ENCODE data around the gene HOXC5.

The HOXC5 gene

DNA sequence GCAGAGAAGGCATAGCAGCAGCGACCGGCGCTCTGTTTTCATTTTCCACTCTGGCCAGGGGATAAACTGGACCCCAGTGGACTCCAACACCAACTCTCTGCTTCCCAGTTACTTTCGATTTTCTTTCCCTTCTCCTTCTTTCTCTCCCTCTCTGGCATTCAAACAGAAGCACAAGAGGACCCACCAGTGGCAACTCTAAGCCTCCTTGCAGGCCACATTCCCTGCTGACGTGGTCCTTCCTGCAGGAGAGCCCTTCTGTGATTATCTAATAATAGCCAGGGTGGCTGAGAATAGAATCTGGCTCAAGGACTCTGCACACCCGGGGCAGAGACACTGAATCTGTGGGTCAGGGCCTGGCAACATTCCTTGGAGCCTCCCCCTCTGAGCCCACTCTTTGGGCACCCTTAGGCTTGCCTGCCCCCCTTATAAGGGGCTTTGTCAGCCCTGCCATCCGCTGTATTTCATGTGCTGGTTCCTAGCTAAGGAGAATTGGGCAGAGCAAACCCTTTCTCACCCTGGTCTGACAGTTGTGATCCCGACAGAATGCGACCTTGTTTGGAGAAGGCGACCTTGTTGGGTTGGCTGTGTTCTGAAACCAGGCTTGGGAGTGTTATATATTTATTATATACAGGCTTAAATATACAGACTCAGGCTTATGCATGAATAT lies 12.8 kb upstream of the HOXC5 start:
- Mint-ChIP-seq H3K36me3 (no peaks in the 10 kb centered on the region), H3K4me1 (peaks cover 26% of the 10 kb centered on the region), H3K27me3 (peaks cover 72% of the 10 kb centered on the region), H3K27ac (no peak overlapping the region), H3K4me3 (no peak overlapping the region), H3K9me3 (no peaks in the 10 kb centered on the region)
- no peak for ATAC-seq

DNA sequence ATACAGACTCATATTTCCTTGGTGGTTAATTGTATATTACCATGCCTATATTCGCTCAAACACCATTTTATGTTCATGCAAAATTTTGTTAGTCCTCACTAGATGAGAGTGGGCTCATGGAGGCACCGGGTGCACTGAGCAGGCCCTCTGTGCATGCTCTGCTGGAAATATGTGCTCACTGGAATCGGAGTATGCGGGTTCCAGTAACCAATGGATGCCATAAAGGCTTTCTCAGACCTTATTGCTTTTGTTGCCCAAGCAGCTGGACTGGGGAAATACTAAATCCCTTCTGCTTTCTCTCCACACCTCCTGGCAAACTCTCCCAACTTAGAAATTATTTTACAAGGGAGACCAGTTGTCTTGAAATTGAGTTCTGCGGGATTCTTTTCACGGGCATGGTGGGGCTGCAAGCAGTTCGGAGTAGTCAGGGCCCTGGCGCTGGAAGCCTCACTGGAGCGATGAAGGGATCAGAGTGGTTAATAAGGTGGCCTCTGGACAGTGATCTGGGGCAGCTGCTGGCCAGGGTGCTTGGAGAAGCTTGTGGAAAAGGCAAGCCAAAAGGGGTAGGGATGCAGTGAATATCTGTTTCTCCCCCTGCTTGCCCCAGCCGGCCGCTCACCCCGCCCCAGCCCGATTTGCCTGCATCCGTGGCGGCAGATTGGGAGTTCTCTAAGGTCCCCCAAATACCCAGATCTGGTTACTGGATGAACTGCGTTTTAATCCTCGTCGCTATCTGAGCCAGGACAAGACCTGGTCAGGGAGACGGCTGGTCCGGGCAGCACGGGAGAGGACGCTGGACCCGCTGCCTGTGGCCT lies 12.1 kb upstream of the HOXC5 start:
- Mint-ChIP-seq H3K9me3 (no peaks in the 10 kb centered on the region), H3K4me3 (no peak overlapping the region), H3K4me1 (peaks cover 28% of the 10 kb centered on the region), H3K27me3 (peaks cover 72% of the 10 kb centered on the region), H3K36me3 (no peaks in the 10 kb centered on the region), H3K27ac (peak overlapping the region; percentile 46)
- ATAC-seq = no peak

DNA sequence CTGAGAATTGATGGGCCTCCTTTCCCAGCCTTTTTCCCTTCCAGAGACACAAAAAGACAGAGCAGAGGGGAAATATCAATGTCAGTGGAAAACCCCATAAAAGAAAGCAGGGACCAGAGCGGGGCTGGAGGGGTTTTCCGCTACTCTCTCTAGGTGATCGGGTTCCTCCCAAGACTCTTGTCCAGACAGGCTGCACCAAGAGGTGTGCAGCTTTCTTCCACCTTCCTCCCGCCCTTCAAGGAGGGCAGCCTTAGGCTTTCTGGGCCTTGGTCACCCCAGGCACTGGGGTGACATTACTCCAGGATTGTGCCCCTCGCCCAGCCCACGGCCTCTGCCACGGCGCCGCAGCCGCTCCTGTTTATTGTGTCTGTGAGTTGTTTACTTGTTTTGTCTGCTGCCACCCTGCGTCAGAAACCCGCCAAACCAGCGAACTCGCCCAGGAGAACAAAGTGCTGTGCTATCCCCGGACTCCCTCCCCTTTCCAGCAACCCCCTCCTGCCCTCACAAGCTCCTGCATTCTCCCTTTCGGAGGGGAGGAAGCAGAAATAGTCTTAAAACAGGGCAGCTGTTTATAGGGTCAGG lies 11.3 kb upstream of the HOXC5 start:
- no peak for ATAC-seq
- H3K4me1 Mint-ChIP-seq = peaks cover 33% of the 10 kb centered on the region

DNA sequence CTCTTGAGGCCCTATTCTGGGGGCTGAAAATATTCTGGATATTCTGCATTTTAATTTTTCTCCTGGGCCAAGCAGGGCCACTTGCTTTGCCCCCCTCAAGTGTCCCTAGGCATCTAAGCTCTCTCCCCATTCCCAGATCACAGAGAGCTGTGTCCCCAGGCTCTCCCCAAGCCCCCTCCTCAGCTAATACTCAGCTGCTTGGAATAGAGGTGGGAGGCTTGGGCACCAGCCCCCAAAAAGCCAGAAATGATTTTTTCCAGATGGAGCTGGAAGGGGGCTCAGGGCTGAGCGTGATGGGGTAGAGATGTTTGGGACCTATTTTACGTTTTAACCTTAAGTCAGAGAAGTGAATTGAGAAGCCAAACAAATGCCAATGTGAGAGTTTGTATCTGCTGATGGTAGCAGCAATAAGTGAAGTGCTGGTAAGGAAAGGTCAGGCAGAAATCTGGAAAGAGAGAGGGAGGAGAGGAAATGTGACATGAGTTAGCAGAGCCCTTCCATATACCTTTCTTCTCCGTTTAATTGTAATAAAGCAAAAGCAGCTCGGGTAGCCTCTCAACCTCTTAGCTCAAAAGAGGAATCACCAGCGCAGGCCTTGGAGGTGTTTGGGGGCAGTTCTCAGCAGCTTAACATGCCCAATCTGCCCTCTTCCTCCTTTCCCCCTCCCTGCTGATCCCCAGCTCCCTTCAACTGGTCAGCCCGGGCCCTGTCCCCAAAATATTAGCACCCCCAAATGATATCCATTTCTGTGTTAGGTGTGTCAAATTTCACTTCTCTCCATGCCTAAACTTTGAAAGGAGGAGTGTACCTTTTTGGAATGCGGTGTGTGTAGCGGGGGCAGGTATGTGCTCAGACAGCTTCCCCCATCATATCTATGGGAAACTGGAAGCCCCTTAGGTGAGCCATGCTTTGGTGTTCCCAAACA lies 9.6 kb upstream of the HOXC5 start:
- no peaks in the 10 kb centered on the region for H3K9me3 Mint-ChIP-seq
- peaks cover 30% of the 10 kb centered on the region for H3K4me1 Mint-ChIP-seq

More for the DNA sequence above, 11.3 kb upstream of the HOXC5 start:
- H3K27me3 Mint-ChIP-seq = peaks cover 79% of the 10 kb centered on the region
- H3K27ac Mint-ChIP-seq = peak overlapping the region; percentile 46
- H3K36me3 Mint-ChIP-seq = no peaks in the 10 kb centered on the region
- peak overlapping the region; percentile 71 for H3K4me3 Mint-ChIP-seq
- H3K9me3 Mint-ChIP-seq = no peaks in the 10 kb centered on the region

DNA sequence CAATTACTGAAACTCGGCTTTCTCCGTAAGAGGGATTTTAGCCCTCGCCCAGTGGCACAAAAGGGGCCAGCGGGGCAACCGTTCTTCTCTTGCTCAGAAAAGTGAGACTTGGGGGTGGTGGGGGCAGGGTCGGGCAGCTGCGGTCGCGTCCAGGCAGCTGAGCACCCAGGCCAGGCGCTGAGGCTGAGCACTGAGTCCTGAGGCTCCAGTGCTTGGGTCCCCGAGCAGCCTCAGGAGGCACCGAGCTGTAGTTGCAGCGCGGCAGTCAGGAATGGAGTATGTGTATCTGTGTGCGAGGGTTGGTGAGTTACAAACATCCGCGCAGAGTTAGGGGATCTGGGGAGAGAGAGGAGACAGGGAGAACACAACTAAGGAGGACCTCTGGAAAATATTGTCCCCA lies 8.7 kb upstream of the HOXC5 start:
- Mint-ChIP-seq H3K27me3 (peaks cover 92% of the 10 kb centered on the region), H3K27ac (no peak overlapping the region), H3K9me3 (no peaks in the 10 kb centered on the region), H3K4me1 (peaks cover 28% of the 10 kb centered on the region), H3K36me3 (no peaks in the 10 kb centered on the region), H3K4me3 (no peak overlapping the region)
- ATAC-seq = no peak

More for the DNA sequence above, 9.6 kb upstream of the HOXC5 start:
- Mint-ChIP-seq H3K27me3 (peaks cover 84% of the 10 kb centered on the region), H3K36me3 (no peaks in the 10 kb centered on the region), H3K4me3 (no peak overlapping the region), H3K27ac (no peak overlapping the region)
- ATAC-seq = no peak

DNA sequence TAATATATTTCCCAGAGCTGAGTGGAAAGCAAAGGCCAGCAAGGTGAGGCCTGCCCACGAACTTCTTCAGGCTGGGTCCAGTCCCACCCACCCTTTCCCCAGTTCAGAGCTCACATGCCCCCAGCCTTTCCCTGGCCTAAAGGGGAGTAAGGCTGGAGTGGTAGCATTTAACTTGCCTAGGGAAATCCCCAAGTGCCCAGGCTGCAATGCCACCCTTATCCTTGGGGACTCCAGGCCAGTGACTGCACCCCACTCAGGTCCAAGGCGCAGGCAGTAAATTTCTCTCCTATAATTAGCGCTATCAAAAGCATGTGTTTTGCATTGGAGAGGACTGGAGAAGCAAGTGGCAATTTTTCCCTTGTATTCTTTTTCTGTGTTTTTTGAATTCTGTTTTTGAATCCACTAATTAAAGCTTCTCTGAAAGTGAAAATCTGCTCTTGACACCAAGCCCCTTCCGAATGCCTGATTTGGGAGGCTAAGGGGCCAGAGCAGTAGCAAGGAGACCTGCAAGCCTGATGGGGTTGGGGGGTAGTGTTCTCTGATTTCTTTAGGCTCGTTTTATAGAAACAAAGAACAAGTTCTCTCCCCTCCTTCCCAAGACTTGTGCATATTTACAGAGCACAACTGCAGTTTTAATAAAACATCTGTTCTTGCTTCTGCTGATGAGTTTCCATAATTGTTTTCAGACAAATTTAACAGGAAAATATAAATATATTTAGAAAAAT lies 8.1 kb upstream of the HOXC5 start:
- peaks cover 93% of the 10 kb centered on the region for H3K27me3 Mint-ChIP-seq
- no peaks in the 10 kb centered on the region for H3K36me3 Mint-ChIP-seq
- no peak overlapping the region for H3K27ac Mint-ChIP-seq

DNA sequence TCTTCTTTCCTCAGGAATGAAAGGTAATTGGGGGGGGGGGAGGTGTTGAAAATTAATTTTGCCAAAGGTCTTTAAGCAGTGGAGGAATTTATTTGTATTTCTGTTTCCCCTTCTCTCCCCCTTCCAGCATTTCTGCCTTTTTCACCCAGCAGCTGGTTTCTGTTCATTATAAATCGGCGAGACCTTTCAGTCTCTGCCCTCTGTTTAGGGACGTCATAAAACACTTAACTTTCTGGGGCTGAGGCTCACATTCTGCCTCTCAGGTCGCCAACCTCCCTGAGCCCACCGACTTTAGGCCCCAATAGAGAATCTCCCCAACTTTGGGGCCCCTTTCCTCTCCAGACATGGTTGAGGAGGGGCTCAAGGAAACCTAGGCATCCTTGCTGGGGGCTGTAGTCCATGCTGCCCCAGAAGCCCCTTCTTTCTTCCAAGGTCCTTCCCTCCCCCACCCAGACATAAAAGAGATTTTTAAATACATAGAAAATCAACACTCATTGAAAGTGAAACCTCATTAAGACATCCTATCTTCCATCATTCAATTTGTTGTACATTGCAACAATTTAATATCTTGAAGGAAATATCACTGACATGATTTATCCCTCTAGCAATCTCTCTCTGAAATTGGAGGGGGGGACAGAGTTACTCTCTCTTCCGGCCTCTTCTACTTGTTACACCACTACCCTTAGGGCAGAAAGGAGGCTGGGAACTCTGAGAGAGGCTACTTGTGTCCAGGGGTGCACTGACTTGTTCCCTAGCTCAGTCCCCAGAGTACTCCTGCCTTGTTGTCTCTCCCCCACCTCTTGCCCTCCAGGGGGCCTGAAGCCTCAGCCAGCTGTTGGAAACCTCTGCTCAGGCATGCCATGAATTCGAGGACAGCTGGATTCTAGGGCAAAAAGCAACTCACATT lies 7.1 kb upstream of the HOXC5 start:
- H3K9me3 Mint-ChIP-seq = no peaks in the 10 kb centered on the region
- no peak overlapping the region for H3K27ac Mint-ChIP-seq
- no peak overlapping the region for H3K4me3 Mint-ChIP-seq
- H3K4me1 Mint-ChIP-seq = peaks cover 28% of the 10 kb centered on the region
- no peak for ATAC-seq
- no peaks in the 10 kb centered on the region for H3K36me3 Mint-ChIP-seq
- H3K27me3 Mint-ChIP-seq = peaks cover 94% of the 10 kb centered on the region

More for the DNA sequence above, 8.1 kb upstream of the HOXC5 start:
- H3K9me3 Mint-ChIP-seq = no peaks in the 10 kb centered on the region
- no peak for ATAC-seq
- H3K4me3 Mint-ChIP-seq = no peak overlapping the region
- H3K4me1 Mint-ChIP-seq = peaks cover 28% of the 10 kb centered on the region

DNA sequence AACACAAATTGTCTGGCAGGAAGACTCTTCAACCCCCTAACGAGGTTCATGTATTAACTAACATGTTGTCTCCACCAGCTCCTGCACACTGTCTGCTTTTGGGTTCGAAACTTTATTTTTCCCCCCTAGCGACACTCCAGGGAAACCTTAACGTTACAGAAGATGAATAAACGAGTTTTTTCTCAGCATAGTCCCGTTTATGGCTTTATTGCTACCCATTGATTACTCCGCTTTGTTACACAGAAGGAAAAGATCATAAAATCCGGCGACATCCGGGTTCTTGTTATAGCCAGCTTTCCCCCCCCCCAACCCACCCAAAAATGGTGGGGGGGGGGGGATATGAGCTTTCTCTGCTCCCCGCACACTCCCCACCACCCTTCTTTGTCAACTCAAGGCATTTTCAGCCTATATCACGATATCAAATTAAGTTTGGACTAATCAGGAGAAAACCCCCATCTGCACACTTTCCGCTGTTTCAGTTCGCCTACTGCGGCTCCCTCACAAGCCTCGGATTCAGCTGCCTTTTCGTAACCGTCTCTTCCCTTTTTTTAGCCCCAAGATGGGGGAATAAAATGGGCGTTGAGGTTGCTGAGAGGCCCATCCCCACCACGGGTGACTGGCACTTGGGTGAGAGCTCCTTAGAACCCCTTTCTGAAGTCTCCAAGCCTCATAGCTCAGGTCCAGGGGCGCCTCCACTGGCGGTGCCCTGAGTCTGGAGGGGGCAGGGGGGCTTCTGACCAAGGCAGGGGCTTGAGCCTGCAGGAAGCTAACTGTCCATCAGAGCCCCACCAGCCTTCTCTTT lies 6.0 kb upstream of the HOXC5 start:
- Mint-ChIP-seq H3K4me1 (peaks cover 20% of the 10 kb centered on the region), H3K27me3 (peaks cover 94% of the 10 kb centered on the region), H3K27ac (no peak overlapping the region), H3K9me3 (no peaks in the 10 kb centered on the region), H3K36me3 (no peaks in the 10 kb centered on the region), H3K4me3 (no peak overlapping the region)
- ATAC-seq = no peak

DNA sequence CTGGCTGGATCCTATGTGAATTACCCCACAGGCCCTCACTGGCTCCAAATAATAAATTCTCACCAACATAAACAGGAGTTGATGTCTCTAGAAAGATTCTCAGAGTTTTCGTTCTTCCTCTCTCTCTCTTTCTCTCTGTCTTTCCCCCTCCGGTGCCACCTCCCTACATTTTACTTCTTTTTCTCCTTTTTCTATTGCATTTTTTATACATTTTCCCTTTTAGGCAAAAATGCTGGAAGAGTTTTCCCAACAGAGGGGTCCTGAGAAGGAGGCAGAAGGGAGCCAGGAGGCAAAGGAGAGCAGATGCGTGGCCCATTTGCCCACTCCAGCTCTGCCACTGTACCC lies 5.4 kb upstream of the HOXC5 start:
- no peak overlapping the region for H3K27ac Mint-ChIP-seq
- no peaks in the 10 kb centered on the region for H3K36me3 Mint-ChIP-seq
- peaks cover 20% of the 10 kb centered on the region for H3K4me1 Mint-ChIP-seq
- no peak overlapping the region for H3K4me3 Mint-ChIP-seq
- no peak for ATAC-seq
- peaks cover 94% of the 10 kb centered on the region for H3K27me3 Mint-ChIP-seq
- H3K9me3 Mint-ChIP-seq = no peaks in the 10 kb centered on the region

DNA sequence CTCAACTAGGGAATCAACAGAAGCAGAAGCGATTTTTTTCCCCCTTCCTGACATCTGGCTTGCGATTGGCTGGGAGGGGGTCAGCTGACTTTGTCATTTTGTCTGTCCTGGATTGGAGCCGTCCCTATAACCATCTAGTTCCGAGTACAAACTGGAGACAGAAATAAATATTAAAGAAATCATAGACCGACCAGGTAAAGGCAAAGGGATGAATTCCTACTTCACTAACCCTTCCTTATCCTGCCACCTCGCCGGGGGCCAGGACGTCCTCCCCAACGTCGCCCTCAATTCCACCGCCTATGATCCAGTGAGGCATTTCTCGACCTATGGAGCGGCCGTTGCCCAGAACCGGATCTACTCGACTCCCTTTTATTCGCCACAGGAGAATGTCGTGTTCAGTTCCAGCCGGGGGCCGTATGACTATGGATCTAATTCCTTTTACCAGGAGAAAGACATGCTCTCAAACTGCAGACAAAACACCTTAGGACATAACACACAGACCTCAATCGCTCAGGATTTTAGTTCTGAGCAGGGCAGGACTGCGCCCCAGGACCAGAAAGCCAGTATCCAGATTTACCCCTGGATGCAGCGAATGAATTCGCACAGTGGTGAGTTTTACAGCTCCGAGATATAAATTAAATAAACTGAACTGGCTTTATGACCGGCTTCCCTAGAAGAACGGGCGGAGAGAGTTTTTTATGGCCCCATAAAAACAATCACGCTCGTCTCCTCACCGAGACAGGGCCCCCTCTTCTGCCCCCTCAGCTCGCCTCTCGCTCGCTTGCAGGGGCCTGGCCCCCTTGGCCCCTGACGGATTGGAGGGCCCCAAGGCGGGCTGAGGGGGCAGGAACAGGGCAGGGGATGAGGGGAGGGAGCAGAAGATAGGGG lies 4.3 kb upstream of the HOXC5 start, which contains the start of gene HOXC6:
Gene HOXC6 (plus strand): TSS at position 127 of the 888 bp plus-strand sequence. CDS start 82 bp downstream, at position 209.
- no peaks in the 10 kb centered on the region for H3K36me3 Mint-ChIP-seq
- no peak within 1 kb of the TSS for H3K4me3 Mint-ChIP-seq
- H3K27me3 Mint-ChIP-seq = peaks cover 94% of the 10 kb centered on the region
- no peak within 1 kb of the TSS for H3K27ac Mint-ChIP-seq
- no peak for ATAC-seq
- H3K9me3 Mint-ChIP-seq = no peaks in the 10 kb centered on the region
- peaks cover 31% of the 10 kb centered on the region for H3K4me1 Mint-ChIP-seq

DNA sequence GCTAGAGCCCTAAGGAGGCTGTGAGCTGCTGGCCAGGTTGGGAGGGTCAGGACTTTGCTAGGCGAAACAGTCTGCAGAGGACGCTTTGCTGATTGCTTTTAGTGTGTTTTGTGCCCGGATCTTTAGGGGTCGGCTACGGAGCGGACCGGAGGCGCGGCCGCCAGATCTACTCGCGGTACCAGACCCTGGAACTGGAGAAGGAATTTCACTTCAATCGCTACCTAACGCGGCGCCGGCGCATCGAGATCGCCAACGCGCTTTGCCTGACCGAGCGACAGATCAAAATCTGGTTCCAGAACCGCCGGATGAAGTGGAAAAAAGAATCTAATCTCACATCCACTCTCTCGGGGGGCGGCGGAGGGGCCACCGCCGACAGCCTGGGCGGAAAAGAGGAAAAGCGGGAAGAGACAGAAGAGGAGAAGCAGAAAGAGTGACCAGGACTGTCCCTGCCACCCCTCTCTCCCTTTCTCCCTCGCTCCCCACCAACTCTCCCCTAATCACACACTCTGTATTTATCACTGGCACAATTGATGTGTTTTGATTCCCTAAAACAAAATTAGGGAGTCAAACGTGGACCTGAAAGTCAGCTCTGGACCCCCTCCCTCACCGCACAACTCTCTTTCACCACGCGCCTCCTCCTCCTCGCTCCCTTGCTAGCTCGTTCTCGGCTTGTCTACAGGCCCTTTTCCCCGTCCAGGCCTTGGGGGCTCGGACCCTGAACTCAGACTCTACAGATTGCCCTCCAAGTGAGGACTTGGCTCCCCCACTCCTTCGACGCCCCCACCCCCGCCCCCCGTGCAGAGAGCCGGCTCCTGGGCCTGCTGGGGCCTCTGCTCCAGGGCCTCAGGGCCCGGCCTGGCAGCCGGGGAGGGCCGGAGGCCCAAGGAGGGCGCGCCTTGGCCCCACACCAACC lies 3.1 kb upstream of the HOXC5 start:
- Mint-ChIP-seq H3K4me1 (peaks cover 39% of the 10 kb centered on the region), H3K27ac (no peak overlapping the region), H3K27me3 (peaks cover 90% of the 10 kb centered on the region)

More for the DNA sequence above, 3.1 kb upstream of the HOXC5 start:
- ATAC-seq = no peak
- Mint-ChIP-seq H3K36me3 (no peaks in the 10 kb centered on the region), H3K4me3 (no peak overlapping the region), H3K9me3 (no peaks in the 10 kb centered on the region)
